DOHH2 (cell line): ENCODE data around the gene CBFB.

Experiments
- H3F3A ChIP-seq: fragments of 200-600 bp; sonication (generic), shearing (Covaris generic); 2 replicates; pipeline ENCODE4 v1.6.0; 2016; ENCODE audit warnings: antibody characterized with exemption, mild to moderate bottlenecking; ENCODE audit not compliant: control insufficient read depth, insufficient read depth
- H3K27ac ChIP-seq: fragments of 200-600 bp; sonication (generic); 2 replicates; pipeline ENCODE4 v1.5.1; 2014; ENCODE audit warnings: low read depth, mild to moderate bottlenecking, low read length, moderate library complexity
- H3K27me3 ChIP-seq: fragments of 200-600 bp; sonication (generic); 2 replicates; pipeline ENCODE4 v1.6.1; 2014; ENCODE audit warnings: mild to moderate bottlenecking, low read length, mixed read lengths; ENCODE audit not compliant: control insufficient read depth
- H3K36me3 ChIP-seq: fragments of 200-600 bp; sonication (generic); 2 replicates; pipeline ENCODE4 v1.6.1; 2014; ENCODE audit warnings: mild to moderate bottlenecking, low read length, moderate library complexity, mixed read lengths; ENCODE audit not compliant: control insufficient read depth
- H3K4me1 ChIP-seq: fragments of 200-600 bp; sonication (generic); 2 replicates; pipeline ENCODE4 v1.6.1; 2014; ENCODE audit warnings: mild to moderate bottlenecking, low read length, mixed read lengths; ENCODE audit not compliant: control insufficient read depth
- H3K4me2 ChIP-seq: fragments of 200-600 bp; sonication (generic); 2 replicates; pipeline ENCODE4 v1.6.0; 2014; ENCODE audit warnings: mild to moderate bottlenecking, low read length, moderate library complexity
- H3K4me3 ChIP-seq: fragments of 200-600 bp; sonication (generic); 2 replicates; pipeline ENCODE4 v1.5.1; 2014; ENCODE audit warnings: mild to moderate bottlenecking, low read length, mixed read lengths
- H3K79me2 ChIP-seq: fragments of 200-600 bp; sonication (generic); 2 replicates; pipeline ENCODE4 v1.6.1; 2014; ENCODE audit warnings: mild to moderate bottlenecking, low read length, mixed read lengths; ENCODE audit not compliant: control insufficient read depth
- H3K9me2 ChIP-seq: fragments of 200-600 bp; sonication (generic); replicated peaks from 2 replicates; pipeline ENCODE4 v1.6.1; 2014; ENCODE audit warnings: mild to moderate bottlenecking, low read length, mixed read lengths; ENCODE audit not compliant: control insufficient read depth
- H3K9me3 ChIP-seq: fragments of 200-600 bp; sonication (generic); 2 replicates; pipeline ENCODE4 v1.6.1; 2014; ENCODE audit warnings: antibody characterized with exemption, low read length, mixed read lengths; ENCODE audit not compliant: control insufficient read depth, insufficient read depth
- H4K20me1 ChIP-seq: fragments of 200-600 bp; sonication (generic); 2 replicates; pipeline ENCODE4 v1.6.0; 2014; ENCODE audit warnings: low read depth, mild to moderate bottlenecking, antibody characterized with exemption, low read length, moderate library complexity; ENCODE audit not compliant: control insufficient read depth, insufficient read depth
- CTCF ChIP-seq: fragments of 200-600 bp; sonication (generic); IDR thresholded peaks from one replicate; pipeline ENCODE4 v1.5.1; 2014; ENCODE audit warnings: antibody characterized with exemption, mild to moderate bottlenecking, low read depth, low read length; ENCODE audit not compliant: poor library complexity, severe bottlenecking
- EZH2phosphoT487 ChIP-seq: fragments of 200-600 bp; sonication (generic); IDR thresholded peaks from 2 replicates; pipeline ENCODE4 v1.6.1; 2017; ENCODE audit warnings: borderline replicate concordance, mild to moderate bottlenecking, antibody characterized with exemption, low read length, moderate library complexity, mixed read lengths

The CBFB gene

GRCh38 chr16:67104845-67105244 lies 75.9 kb downstream of the CBFB start:
- H3K27ac ChIP-seq = no peak overlapping the region

GRCh38 chr16:67105246-67105645 lies 76.3 kb downstream of the CBFB start:
- H3K79me2 ChIP-seq = peaks cover 4% of the 10 kb centered on the region

More at GRCh38 chr16:67104845-67105244, 75.9 kb downstream of the CBFB start:
- no peaks in the 10 kb centered on the region for H4K20me1 ChIP-seq
- H3K4me3 ChIP-seq = no peak overlapping the region
- H3K4me1 ChIP-seq = peaks cover 5% of the 10 kb centered on the region
- no peaks in the 10 kb centered on the region for H3K9me2 ChIP-seq
- no peak for TF ChIP-seq EZH2phosphoT487
- TF ChIP-seq CTCF = no peak
- no peaks in the 10 kb centered on the region for H3K9me3 ChIP-seq
- peaks cover 14% of the 10 kb centered on the region for H3F3A ChIP-seq
- H3K27me3 ChIP-seq = no peaks in the 10 kb centered on the region
- H3K36me3 ChIP-seq = peaks cover 5% of the 10 kb centered on the region
- H3K79me2 ChIP-seq = peaks cover under 1% of the 10 kb centered on the region
- H3K4me2 ChIP-seq = no peak overlapping the region

GRCh38 chr16:67105881-67106280 lies 76.9 kb downstream of the CBFB start:
- no peak overlapping the region for H3K4me2 ChIP-seq
- no peaks in the 10 kb centered on the region for H3K9me3 ChIP-seq
- H3K4me1 ChIP-seq = peaks cover 10% of the 10 kb centered on the region
- no peaks in the 10 kb centered on the region for H4K20me1 ChIP-seq
- no peak overlapping the region for H3K4me3 ChIP-seq
- H3K36me3 ChIP-seq = peaks cover 5% of the 10 kb centered on the region; the same call in 1 of the 2 replicates
- H3F3A ChIP-seq = peaks cover 14% of the 10 kb centered on the region
- TF ChIP-seq CTCF (no peak), EZH2phosphoT487 (no peak)
- no peaks in the 10 kb centered on the region for H3K9me2 ChIP-seq
- peaks cover 11% of the 10 kb centered on the region for H3K79me2 ChIP-seq
- no peaks in the 10 kb centered on the region for H3K27me3 ChIP-seq
- no peak overlapping the region for H3K27ac ChIP-seq

More at GRCh38 chr16:67105246-67105645, 76.3 kb downstream of the CBFB start:
- Histone ChIP-seq H3K36me3 (peaks cover 5% of the 10 kb centered on the region; the same call in 1 of the 2 replicates), H4K20me1 (no peaks in the 10 kb centered on the region), H3K4me2 (no peak overlapping the region), H3K4me3 (no peak overlapping the region), H3K4me1 (peaks cover 5% of the 10 kb centered on the region), H3K27ac (no peak overlapping the region), H3K9me2 (no peaks in the 10 kb centered on the region), H3K27me3 (no peaks in the 10 kb centered on the region), H3K9me3 (no peaks in the 10 kb centered on the region), H3F3A (peaks cover 14% of the 10 kb centered on the region)
- TF ChIP-seq CTCF (no peak), EZH2phosphoT487 (no peak)
